ENCODE measurements around the gene TNIK.

DNA sequence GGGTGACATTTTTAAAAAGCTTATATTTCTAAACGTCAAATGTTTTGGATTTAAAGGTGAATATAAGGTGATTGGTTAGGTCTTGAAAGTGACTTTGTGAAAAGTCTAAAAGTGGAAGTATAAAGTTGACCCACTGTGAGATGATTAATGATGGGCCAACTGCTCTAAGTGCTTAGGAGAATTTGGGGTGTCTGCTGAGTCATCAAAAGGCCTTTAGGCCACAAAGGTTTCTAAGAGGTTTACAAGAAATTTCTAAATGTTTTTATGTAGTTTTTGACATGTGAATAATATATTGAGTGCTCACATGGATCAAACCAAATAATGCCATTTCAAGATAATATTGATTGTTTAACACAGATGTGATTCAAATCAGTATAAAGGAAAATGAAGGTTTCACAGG lies 394.5 kb downstream of the TNIK start:
- no peak for TF ChIP-seq NR2F1 (conservative IDR thresholded peaks at IDR 0.05)
- TF ChIP-seq, protein P1, sequence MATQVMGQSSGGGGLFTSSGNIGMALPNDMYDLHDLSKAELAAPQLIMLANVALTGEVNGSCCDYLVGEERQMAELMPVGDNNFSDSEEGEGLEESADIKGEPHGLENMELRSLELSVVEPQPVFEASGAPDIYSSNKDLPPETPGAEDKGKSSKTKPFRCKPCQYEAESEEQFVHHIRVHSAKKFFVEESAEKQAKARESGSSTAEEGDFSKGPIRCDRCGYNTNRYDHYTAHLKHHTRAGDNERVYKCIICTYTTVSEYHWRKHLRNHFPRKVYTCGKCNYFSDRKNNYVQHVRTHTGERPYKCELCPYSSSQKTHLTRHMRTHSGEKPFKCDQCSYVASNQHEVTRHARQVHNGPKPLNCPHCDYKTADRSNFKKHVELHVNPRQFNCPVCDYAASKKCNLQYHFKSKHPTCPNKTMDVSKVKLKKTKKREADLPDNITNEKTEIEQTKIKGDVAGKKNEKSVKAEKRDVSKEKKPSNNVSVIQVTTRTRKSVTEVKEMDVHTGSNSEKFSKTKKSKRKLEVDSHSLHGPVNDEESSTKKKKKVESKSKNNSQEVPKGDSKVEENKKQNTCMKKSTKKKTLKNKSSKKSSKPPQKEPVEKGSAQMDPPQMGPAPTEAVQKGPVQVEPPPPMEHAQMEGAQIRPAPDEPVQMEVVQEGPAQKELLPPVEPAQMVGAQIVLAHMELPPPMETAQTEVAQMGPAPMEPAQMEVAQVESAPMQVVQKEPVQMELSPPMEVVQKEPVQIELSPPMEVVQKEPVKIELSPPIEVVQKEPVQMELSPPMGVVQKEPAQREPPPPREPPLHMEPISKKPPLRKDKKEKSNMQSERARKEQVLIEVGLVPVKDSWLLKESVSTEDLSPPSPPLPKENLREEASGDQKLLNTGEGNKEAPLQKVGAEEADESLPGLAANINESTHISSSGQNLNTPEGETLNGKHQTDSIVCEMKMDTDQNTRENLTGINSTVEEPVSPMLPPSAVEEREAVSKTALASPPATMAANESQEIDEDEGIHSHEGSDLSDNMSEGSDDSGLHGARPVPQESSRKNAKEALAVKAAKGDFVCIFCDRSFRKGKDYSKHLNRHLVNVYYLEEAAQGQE (IDR thresholded peaks at IDR 0.05; ENCODE audit: low read depth, low read length) = no peak
- no peak for TF ChIP-seq CTCF (IDR thresholded peaks at IDR 0.05 in 2 of 3, conservative IDR thresholded peaks at IDR 0.05 in 1 of 3; ENCODE audit: control insufficient read depth in 2 of 3, extremely low read depth in 1 of 3, insufficient read depth in 1 of 3, low read depth in 3 of 3, low read length in 3 of 3)
- TF ChIP-seq MYC (IDR thresholded peaks at IDR 0.05; ENCODE audit: insufficient read depth, insufficient read length, insufficient replicate concordance, low read length, severe bottlenecking) = no peak
- no peak for TF ChIP-seq NR2C2 (IDR thresholded peaks at IDR 0.05; ENCODE audit: borderline replicate concordance, control insufficient read depth, insufficient read length, low read depth)
- no peak for TF ChIP-seq TCF12 (IDR thresholded peaks at IDR 0.05; ENCODE audit: low read depth, low read length)
- no peak for TF ChIP-seq TARDBP (IDR thresholded peaks at IDR 0.05; ENCODE audit: borderline replicate concordance)
- no peak for TF ChIP-seq PRDM15 (CRISPR knock-in tag; IDR thresholded peaks at IDR 0.05)
- TF ChIP-seq, protein P2, sequence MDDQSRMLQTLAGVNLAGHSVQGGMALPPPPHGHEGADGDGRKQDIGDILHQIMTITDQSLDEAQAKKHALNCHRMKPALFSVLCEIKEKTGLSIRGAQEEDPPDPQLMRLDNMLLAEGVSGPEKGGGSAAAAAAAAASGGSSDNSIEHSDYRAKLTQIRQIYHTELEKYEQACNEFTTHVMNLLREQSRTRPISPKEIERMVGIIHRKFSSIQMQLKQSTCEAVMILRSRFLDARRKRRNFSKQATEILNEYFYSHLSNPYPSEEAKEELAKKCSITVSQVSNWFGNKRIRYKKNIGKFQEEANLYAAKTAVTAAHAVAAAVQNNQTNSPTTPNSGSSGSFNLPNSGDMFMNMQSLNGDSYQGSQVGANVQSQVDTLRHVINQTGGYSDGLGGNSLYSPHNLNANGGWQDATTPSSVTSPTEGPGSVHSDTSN (IDR thresholded peaks at IDR 0.05; ENCODE audit: insufficient replicate concordance, low read depth, low read length) = no peak
- TF ChIP-seq JUNB (IDR thresholded peaks at IDR 0.05) = no peak
- no peak for TF ChIP-seq ESRRA (IDR thresholded peaks at IDR 0.05; ENCODE audit: low read length)
- TF ChIP-seq KDM1A (IDR thresholded peaks at IDR 0.05; ENCODE audit: borderline replicate concordance) = no peak
- no peak for TF ChIP-seq POLR2AphosphoS5 (IDR thresholded peaks at IDR 0.05; ENCODE audit: low read length)

Data from GM12878 (cell line).